ENCODE measurements around the gene PPIF. TPM values are rescaled to one million over a fixed set of nuclear protein-coding genes. Genes with fewer than 3 reads are reported as not detected.

The PPIF gene
- total RNA-seq, 1 experiment from 2014 or later = 80.9 TPM

DNA sequence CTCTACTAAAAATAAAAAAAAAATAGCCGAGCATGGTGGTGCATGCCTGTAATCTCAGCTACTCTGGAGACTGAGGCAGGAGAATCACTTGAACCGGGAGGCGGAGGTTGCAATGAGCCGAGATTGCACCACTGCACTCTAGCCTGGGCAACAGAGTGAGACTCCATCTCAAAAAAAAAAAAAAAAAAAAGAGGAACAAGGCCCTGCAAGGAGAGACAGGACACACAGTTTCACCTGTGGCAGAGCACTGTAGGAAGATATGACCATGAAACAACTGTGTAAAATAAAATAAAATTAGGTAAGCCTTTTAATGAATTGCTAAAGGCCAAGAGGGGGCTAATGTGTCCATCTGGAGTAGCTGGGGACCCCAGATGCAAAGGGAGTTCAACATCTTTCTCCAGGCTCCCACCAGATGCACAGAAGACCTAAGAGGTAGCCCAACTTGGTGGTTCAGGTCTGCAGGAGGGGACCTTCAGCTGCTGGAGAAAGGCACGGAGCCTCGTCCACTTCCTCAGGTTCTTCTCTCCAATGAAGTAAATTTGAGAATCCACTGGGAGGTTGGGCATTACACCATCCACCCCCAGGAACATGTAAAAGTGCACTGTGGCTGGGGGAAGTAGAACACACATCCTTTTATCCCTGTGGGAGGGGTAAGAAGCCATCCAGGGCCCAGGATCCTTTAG is 12.7 kb downstream of the PPIF start:
- Mint-ChIP-seq H3K27me3 (ENCODE audit: low read depth) (peaks cover 11% of the 10 kb centered on the region), H3K4me1 (no peaks in the 10 kb centered on the region), H3K9me3 (peaks cover 19% of the 10 kb centered on the region), H3K4me3 (no peak overlapping the region), H3K36me3 (peaks cover 21% of the 10 kb centered on the region), H3K27ac (no peak overlapping the region)
- DNase-seq (ENCODE audit: low spot score) (no peak), ATAC-seq (no peak)
- ChIA-PET POLR2A (interaction anchor here (0.6 kb wide), 1 partner anchor 12 kb away, joined by 3 read pairs; no protein-coding TSS in a partner anchor), CTCF (no interaction called here)
- TF ChIP-seq, protein P1, sequence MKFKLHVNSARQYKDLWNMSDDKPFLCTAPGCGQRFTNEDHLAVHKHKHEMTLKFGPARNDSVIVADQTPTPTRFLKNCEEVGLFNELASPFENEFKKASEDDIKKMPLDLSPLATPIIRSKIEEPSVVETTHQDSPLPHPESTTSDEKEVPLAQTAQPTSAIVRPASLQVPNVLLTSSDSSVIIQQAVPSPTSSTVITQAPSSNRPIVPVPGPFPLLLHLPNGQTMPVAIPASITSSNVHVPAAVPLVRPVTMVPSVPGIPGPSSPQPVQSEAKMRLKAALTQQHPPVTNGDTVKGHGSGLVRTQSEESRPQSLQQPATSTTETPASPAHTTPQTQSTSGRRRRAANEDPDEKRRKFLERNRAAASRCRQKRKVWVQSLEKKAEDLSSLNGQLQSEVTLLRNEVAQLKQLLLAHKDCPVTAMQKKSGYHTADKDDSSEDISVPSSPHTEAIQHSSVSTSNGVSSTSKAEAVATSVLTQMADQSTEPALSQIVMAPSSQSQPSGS (CRISPR knock-in tag; IDR thresholded peaks at IDR 0.05; ENCODE audit: borderline replicate concordance, low read depth) = no peak
- TF ChIP-seq, protein P2, sequence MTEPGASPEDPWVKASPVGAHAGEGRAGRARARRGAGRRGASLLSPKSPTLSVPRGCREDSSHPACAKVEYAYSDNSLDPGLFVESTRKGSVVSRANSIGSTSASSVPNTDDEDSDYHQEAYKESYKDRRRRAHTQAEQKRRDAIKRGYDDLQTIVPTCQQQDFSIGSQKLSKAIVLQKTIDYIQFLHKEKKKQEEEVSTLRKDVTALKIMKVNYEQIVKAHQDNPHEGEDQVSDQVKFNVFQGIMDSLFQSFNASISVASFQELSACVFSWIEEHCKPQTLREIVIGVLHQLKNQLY (CRISPR knock-in tag; IDR thresholded peaks at IDR 0.05) = no peak

DNA sequence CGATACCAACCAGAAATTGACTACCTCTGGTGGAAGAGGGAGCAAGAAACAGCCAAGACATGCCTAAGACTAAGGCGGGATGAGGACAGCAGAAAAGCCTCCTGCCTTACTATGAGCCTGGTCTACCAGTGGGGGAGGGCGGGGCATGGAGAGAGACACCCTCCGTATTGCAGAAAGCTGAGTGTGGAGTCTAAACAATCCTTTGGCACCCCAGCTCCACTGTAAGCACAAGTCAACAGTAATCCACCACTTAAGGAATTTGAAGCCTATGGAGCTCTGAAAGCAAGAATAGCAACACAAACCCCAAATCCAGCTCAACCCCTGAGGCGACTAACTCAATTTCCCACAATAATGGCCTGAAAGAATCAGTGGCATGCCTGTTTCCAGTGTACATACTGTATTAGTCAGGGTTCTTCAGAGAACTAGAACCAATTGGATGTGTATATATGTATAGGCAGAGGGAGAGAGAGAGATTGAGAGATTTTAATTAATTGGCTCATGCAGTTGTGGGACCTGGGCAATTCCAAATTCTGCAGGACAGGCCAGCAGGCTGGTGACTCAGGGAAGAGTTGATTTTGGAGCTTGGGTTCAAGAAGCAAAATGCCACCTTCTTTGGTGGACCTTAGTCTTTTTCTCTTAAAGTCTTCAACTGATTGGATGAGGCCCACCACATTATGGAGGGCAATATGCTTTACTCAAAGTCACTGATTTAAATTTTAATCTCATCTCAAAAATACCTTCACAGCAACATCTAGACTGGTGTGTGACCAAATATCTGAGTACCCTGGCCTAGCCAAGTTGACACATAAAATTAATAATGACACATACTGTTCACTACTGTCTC is 13.5 kb downstream of the PPIF start:
- peaks cover 17% of the 10 kb centered on the region for H3K9me3 Mint-ChIP-seq
- no peak overlapping the region for H3K4me3 Mint-ChIP-seq
- H3K36me3 Mint-ChIP-seq = peaks cover 13% of the 10 kb centered on the region
- H3K4me1 Mint-ChIP-seq = no peaks in the 10 kb centered on the region
- CTCF ChIA-PET = interaction anchor here (0.6 kb wide), 1 partner anchor 107 kb away, joined by 4 read pairs; no protein-coding TSS in a partner anchor
- H3K27me3 Mint-ChIP-seq (ENCODE audit: low read depth) = peaks cover 13% of the 10 kb centered on the region
- ATAC-seq (no peak), DNase-seq (ENCODE audit: low spot score) (no peak)
- POLR2A ChIA-PET = interaction anchor here (0.6 kb wide), 1 partner anchor 13 kb away, joined by 3 read pairs; no protein-coding TSS in a partner anchor
- H3K27ac Mint-ChIP-seq = no peak overlapping the region
- no peak for TF ChIP-seq NR2C2 (CRISPR knock-in tag; IDR thresholded peaks at IDR 0.05)
- no peak for TF ChIP-seq IRF2 (CRISPR knock-in tag; IDR thresholded peaks at IDR 0.05; ENCODE audit: borderline replicate concordance, low read depth)
- no peak for TF ChIP-seq ZNF416 (CRISPR knock-in tag; IDR thresholded peaks at IDR 0.05)
- TF ChIP-seq, protein P3, sequence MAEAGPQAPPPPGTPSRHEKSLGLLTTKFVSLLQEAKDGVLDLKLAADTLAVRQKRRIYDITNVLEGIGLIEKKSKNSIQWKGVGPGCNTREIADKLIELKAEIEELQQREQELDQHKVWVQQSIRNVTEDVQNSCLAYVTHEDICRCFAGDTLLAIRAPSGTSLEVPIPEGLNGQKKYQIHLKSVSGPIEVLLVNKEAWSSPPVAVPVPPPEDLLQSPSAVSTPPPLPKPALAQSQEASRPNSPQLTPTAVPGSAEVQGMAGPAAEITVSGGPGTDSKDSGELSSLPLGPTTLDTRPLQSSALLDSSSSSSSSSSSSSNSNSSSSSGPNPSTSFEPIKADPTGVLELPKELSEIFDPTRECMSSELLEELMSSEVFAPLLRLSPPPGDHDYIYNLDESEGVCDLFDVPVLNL (CRISPR knock-in tag; IDR thresholded peaks at IDR 0.05; ENCODE audit: borderline replicate concordance, low read depth) = no peak
- TF ChIP-seq, protein P4, sequence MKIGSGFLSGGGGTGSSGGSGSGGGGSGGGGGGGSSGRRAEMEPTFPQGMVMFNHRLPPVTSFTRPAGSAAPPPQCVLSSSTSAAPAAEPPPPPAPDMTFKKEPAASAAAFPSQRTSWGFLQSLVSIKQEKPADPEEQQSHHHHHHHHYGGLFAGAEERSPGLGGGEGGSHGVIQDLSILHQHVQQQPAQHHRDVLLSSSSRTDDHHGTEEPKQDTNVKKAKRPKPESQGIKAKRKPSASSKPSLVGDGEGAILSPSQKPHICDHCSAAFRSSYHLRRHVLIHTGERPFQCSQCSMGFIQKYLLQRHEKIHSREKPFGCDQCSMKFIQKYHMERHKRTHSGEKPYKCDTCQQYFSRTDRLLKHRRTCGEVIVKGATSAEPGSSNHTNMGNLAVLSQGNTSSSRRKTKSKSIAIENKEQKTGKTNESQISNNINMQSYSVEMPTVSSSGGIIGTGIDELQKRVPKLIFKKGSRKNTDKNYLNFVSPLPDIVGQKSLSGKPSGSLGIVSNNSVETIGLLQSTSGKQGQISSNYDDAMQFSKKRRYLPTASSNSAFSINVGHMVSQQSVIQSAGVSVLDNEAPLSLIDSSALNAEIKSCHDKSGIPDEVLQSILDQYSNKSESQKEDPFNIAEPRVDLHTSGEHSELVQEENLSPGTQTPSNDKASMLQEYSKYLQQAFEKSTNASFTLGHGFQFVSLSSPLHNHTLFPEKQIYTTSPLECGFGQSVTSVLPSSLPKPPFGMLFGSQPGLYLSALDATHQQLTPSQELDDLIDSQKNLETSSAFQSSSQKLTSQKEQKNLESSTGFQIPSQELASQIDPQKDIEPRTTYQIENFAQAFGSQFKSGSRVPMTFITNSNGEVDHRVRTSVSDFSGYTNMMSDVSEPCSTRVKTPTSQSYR (CRISPR knock-in tag; IDR thresholded peaks at IDR 0.05) = no peak
- TF ChIP-seq, protein P5, sequence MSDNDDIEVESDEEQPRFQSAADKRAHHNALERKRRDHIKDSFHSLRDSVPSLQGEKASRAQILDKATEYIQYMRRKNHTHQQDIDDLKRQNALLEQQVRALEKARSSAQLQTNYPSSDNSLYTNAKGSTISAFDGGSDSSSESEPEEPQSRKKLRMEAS (CRISPR knock-in tag; IDR thresholded peaks at IDR 0.05) = no peak
- TF ChIP-seq, protein P6, sequence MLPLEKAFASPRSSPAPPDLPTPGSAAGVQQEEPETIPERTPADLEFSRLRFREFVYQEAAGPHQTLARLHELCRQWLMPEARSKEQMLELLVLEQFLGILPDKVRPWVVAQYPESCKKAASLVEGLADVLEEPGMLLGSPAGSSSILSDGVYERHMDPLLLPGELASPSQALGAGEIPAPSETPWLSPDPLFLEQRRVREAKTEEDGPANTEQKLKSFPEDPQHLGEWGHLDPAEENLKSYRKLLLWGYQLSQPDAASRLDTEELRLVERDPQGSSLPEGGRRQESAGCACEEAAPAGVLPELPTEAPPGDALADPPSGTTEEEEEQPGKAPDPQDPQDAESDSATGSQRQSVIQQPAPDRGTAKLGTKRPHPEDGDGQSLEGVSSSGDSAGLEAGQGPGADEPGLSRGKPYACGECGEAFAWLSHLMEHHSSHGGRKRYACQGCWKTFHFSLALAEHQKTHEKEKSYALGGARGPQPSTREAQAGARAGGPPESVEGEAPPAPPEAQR (CRISPR knock-in tag; IDR thresholded peaks at IDR 0.05) = no peak
- TF ChIP-seq, protein P7, sequence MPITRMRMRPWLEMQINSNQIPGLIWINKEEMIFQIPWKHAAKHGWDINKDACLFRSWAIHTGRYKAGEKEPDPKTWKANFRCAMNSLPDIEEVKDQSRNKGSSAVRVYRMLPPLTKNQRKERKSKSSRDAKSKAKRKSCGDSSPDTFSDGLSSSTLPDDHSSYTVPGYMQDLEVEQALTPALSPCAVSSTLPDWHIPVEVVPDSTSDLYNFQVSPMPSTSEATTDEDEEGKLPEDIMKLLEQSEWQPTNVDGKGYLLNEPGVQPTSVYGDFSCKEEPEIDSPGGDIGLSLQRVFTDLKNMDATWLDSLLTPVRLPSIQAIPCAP (CRISPR knock-in tag; IDR thresholded peaks at IDR 0.05) = no peak
- TF ChIP-seq, protein P8, sequence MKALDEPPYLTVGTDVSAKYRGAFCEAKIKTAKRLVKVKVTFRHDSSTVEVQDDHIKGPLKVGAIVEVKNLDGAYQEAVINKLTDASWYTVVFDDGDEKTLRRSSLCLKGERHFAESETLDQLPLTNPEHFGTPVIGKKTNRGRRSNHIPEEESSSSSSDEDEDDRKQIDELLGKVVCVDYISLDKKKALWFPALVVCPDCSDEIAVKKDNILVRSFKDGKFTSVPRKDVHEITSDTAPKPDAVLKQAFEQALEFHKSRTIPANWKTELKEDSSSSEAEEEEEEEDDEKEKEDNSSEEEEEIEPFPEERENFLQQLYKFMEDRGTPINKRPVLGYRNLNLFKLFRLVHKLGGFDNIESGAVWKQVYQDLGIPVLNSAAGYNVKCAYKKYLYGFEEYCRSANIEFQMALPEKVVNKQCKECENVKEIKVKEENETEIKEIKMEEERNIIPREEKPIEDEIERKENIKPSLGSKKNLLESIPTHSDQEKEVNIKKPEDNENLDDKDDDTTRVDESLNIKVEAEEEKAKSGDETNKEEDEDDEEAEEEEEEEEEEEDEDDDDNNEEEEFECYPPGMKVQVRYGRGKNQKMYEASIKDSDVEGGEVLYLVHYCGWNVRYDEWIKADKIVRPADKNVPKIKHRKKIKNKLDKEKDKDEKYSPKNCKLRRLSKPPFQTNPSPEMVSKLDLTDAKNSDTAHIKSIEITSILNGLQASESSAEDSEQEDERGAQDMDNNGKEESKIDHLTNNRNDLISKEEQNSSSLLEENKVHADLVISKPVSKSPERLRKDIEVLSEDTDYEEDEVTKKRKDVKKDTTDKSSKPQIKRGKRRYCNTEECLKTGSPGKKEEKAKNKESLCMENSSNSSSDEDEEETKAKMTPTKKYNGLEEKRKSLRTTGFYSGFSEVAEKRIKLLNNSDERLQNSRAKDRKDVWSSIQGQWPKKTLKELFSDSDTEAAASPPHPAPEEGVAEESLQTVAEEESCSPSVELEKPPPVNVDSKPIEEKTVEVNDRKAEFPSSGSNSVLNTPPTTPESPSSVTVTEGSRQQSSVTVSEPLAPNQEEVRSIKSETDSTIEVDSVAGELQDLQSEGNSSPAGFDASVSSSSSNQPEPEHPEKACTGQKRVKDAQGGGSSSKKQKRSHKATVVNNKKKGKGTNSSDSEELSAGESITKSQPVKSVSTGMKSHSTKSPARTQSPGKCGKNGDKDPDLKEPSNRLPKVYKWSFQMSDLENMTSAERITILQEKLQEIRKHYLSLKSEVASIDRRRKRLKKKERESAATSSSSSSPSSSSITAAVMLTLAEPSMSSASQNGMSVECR (CRISPR knock-in tag; IDR thresholded peaks at IDR 0.05; ENCODE audit: borderline replicate concordance) = no peak
- TF ChIP-seq, protein P9, sequence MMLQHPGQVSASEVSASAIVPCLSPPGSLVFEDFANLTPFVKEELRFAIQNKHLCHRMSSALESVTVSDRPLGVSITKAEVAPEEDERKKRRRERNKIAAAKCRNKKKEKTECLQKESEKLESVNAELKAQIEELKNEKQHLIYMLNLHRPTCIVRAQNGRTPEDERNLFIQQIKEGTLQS (CRISPR knock-in tag; conservative IDR thresholded peaks at IDR 0.05) = no peak
- TF ChIP-seq KAT7 (CRISPR knock-in tag; IDR thresholded peaks at IDR 0.05; ENCODE audit: borderline replicate concordance) = no peak
- TF ChIP-seq JUN (CRISPR knock-in tag; IDR thresholded peaks at IDR 0.05) = no peak
- no peak for TF ChIP-seq HMGA2 (CRISPR knock-in tag; IDR thresholded peaks at IDR 0.05)

Measured in WTC11 (cell line).